GM19099 (cell line): Measurements from ENCODE around the gene GTF3C6.

Experiments
- POLR2A ChIP-seq: IDR thresholded peaks from 3 replicates; pipeline ENCODE4 v1.6.1; 2011; ENCODE audit warnings: low read depth; ENCODE audit not compliant: insufficient read length; ENCODE audit errors: extremely low read depth

GTF3C6 gene

DNA sequence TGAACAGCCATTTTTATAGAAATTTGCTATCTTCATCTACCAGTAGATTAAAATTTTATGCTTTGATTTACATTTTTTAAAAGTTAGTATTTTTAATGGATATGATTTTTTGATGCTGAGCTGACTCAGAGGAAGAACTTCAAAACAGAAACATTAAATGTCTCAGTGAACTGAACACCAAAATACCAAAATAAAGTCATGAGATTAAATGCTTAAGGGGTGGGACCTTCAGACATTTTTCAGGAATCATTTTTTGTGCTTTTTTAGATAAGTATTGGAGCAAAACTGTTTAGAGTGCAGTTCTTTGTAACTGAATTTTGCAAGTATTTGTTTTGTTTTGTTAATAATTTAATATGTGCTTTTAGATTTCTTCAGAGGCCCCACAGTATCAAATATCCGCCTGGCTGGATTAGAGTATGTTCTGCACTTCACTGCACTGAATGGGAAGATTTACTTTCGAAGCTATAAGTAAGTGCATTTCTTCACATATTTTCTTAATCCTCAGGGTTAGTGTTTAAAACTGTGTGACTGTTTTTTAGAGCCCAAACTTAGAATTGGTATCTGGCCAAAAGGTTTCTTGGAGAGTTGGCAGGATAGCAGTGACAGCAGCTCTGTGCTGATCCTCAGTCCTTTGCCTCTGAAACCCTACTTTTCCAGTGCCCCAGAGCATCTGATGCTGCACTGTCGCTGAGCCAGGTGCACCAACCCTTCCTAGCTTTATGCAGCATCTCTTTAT, 57.1 kb downstream of the GTF3C6 start:
- TF ChIP-seq POLR2A, result no peak
